NCI-H526 treated with DMSO at 0.1 percent for 48 hours (cell line): ENCODE data around the gene RECQL5.
A peak's percentile ranks its signal among the peaks of the same experiment; 100 is the strongest.

ENCODE experiments used
- DNase-seq: peaks from one replicate; lab custom pipeline; 2025; lab: John Stamatoyannopoulos, UW

The RECQL5 gene

GRCh38 chr17:75633486-75634375 is 33.2 kb downstream of the RECQL5 start:
- DNase-seq: peak; percentile 79

- DNase-seq: peak; percentile 13
These were observed 34.0 kb downstream of the RECQL5 start, which contains the start of gene SMIM5 for GRCh38 chr17:75632863-75633485. Gene SMIM5, plus strand, starts transcription at chr17:75633434. Its CDS starts 6,768 bp downstream, at chr17:75640202.

- DNase-seq: no peak
These were observed 34.5 kb downstream of the RECQL5 start for GRCh38 chr17:75632428-75632827.

GRCh38 chr17:75631353-75631752 is 35.6 kb downstream of the RECQL5 start:
- DNase-seq: no peak

GRCh38 chr17:75630071-75630917 is 36.7 kb downstream of the RECQL5 start:
- DNase-seq: no peak

GRCh38 chr17:75629157-75629556 is 37.8 kb downstream of the RECQL5 start:
- no peak for DNase-seq

- no peak for DNase-seq
These were observed 38.5 kb downstream of the RECQL5 start for GRCh38 chr17:75628425-75628824.

- DNase-seq: no peak
These were observed 39.9 kb downstream of the RECQL5 start for GRCh38 chr17:75627094-75627493.

- DNase-seq: peak; percentile 6
These were observed 40.4 kb downstream of the RECQL5 start for GRCh38 chr17:75626496-75627038.

GRCh38 chr17:75625813-75626486 is 41.0 kb downstream of the RECQL5 start:
- no peak for DNase-seq

GRCh38 chr17:75624714-75625345 is 42.1 kb downstream of the RECQL5 start:
- DNase-seq: no peak

- DNase-seq: no peak
These were observed 42.9 kb downstream of the RECQL5 start for GRCh38 chr17:75624021-75624420.

GRCh38 chr17:75623386-75623785 is 43.6 kb downstream of the RECQL5 start:
- no peak for DNase-seq

GRCh38 chr17:75622771-75623273 is 44.1 kb downstream of the RECQL5 start:
- no peak for DNase-seq

- DNase-seq: no peak
These were observed 44.9 kb downstream of the RECQL5 start for GRCh38 chr17:75622076-75622475.

GRCh38 chr17:75621489-75621888 is 45.5 kb downstream of the RECQL5 start:
- no peak for DNase-seq

- no peak for DNase-seq
These were observed 47.2 kb downstream of the RECQL5 start for GRCh38 chr17:75619506-75620431.

GRCh38 chr17:75617675-75618074 is 49.3 kb downstream of the RECQL5 start:
- DNase-seq: no peak

GRCh38 chr17:75617218-75617617 is 49.7 kb downstream of the RECQL5 start:
- DNase-seq: no peak
